Hindlimb muscle (tissue), 1 donor: ENCODE data around the gene DONSON. TPM values are rescaled to one million over a fixed set of nuclear protein-coding genes. Genes with fewer than 3 reads are reported as not detected.
"Not testable (repeated sequence)": the region's sequence is repeated elsewhere in the genome, so short reads cannot be mapped to it uniquely, and the experiment has no call there.

Source experiments
- DNase-seq: peaks from one replicate; pipeline ENCODE4 v3.0.0-alpha.2; 2013
- polyA plus RNA-seq: library from polyadenylated mRNA; unstranded; fragments of 120-200 nt; gene quantifications from one replicate; pipeline ENCODE4 v1.2.1, GENCODE V29; 2013; ENCODE audit not compliant: insufficient read length

DONSON gene
- polyA plus RNA-seq = 19.2 TPM

GRCh38 chr21:33588485-33589335 lies at the start of gene DONSON:
Gene DONSON (minus strand): TSS chr21:33588684. CDS start chr21:33588641, 43 bp downstream.
- DNase-seq = peak; percentile 91

GRCh38 chr21:33634254-33634653 lies 45.8 kb upstream of the DONSON start:
- no peak for DNase-seq

- not testable (repeated sequence) for DNase-seq
Measured at GRCh38 chr21:33626151-33626550, 37.7 kb upstream of the DONSON start.

GRCh38 chr21:33622253-33622652 lies 33.8 kb upstream of the DONSON start:
- DNase-seq = no peak

GRCh38 chr21:33619726-33620125 lies 31.2 kb upstream of the DONSON start:
- DNase-seq = no peak

GRCh38 chr21:33618407-33618806 lies 29.9 kb upstream of the DONSON start:
- no peak for DNase-seq

GRCh38 chr21:33617565-33617964 lies 29.1 kb upstream of the DONSON start:
- not testable (repeated sequence) for DNase-seq

- DNase-seq = no peak
Measured at GRCh38 chr21:33611006-33611744, 22.7 kb upstream of the DONSON start.

GRCh38 chr21:33608559-33608958 lies 20.1 kb upstream of the DONSON start:
- DNase-seq = no peak

GRCh38 chr21:33598051-33598450 lies 9.6 kb upstream of the DONSON start:
- no peak for DNase-seq

GRCh38 chr21:33587792-33588484 lies 546 bp downstream of the DONSON start:
- DNase-seq = peak; percentile 53

GRCh38 chr21:33586927-33587326 lies 1.6 kb downstream of the DONSON start:
- no peak for DNase-seq

- no peak for DNase-seq
Measured at GRCh38 chr21:33584455-33584854, 4.0 kb downstream of the DONSON start.

GRCh38 chr21:33578959-33579542 lies 9.4 kb downstream of the DONSON start:
- no peak for DNase-seq

- no peak for DNase-seq
Measured at GRCh38 chr21:33578214-33578613, 10.3 kb downstream of the DONSON start.

- not testable (repeated sequence) for DNase-seq
Measured at GRCh38 chr21:33576741-33577141, 11.7 kb downstream of the DONSON start.

- DNase-seq = no peak
Measured at GRCh38 chr21:33572350-33572749, 16.1 kb downstream of the DONSON start.

GRCh38 chr21:33569991-33570390 lies 18.5 kb downstream of the DONSON start:
- DNase-seq = no peak

GRCh38 chr21:33568448-33568847 lies 20.0 kb downstream of the DONSON start:
- DNase-seq = no peak

- DNase-seq = no peak
Measured at GRCh38 chr21:33567914-33568313, 20.6 kb downstream of the DONSON start.

- no peak for DNase-seq
Measured at GRCh38 chr21:33566514-33566913, 22.0 kb downstream of the DONSON start.

GRCh38 chr21:33562389-33562788 lies 26.1 kb downstream of the DONSON start:
- no peak for DNase-seq

GRCh38 chr21:33561373-33561772 lies 27.1 kb downstream of the DONSON start:
- DNase-seq = no peak
